Left renal pelvis (tissue), 4 donors: ENCODE measurements around the gene SORL1. TPM values are rescaled to one million over a fixed set of nuclear protein-coding genes. Genes with fewer than 3 reads are reported as not detected.

ENCODE experiments used
- DNase-seq, 4 donors: peaks; one replicate each; pipeline ENCODE4 v3.0.0-alpha.2; 2013; ENCODE audit warnings: low read depth in 4 of 4, low spot score in 3 of 4
- polyA plus RNA-seq, 4 donors: library from polyadenylated mRNA; unstranded; fragments of 120-200 nt; gene quantifications; one replicate each; pipeline ENCODE4 v1.2.1, GENCODE V29; 2013; ENCODE audit not compliant: insufficient read length in 4 of 4

SORL1 gene
- polyA plus RNA-seq, 4 donors: 3.6 to 57.3 (median 37.8) TPM

- no peak for DNase-seq
Measured at GRCh38 chr11:121577106-121577848, 125.2 kb downstream of the SORL1 start.

GRCh38 chr11:121578251-121578976 lies 126.3 kb downstream of the SORL1 start:
- DNase-seq: no peak

GRCh38 chr11:121580154-121580553 lies 128.0 kb downstream of the SORL1 start:
- DNase-seq: no peak

- no peak for DNase-seq
Measured at GRCh38 chr11:121581607-121582006, 129.5 kb downstream of the SORL1 start.

GRCh38 chr11:121582296-121582695 lies 130.2 kb downstream of the SORL1 start:
- no peak for DNase-seq

GRCh38 chr11:121583825-121584224 lies 131.7 kb downstream of the SORL1 start:
- DNase-seq: no peak

- DNase-seq: no peak
Measured at GRCh38 chr11:121586750-121587149, 134.6 kb downstream of the SORL1 start.

- DNase-seq: no peak
Measured at GRCh38 chr11:121587182-121587581, 135.1 kb downstream of the SORL1 start.

GRCh38 chr11:121588747-121589146 lies 136.6 kb downstream of the SORL1 start:
- no peak for DNase-seq

- DNase-seq: no peak
Measured at GRCh38 chr11:121589946-121590537, 137.9 kb downstream of the SORL1 start.

- DNase-seq: no peak
Measured at GRCh38 chr11:121590772-121591404, 138.8 kb downstream of the SORL1 start.

- peak; percentile 41 to 65 (median 50) for DNase-seq
Measured at GRCh38 chr11:121591405-121592033, 139.4 kb downstream of the SORL1 start.

GRCh38 chr11:121592708-121593107 lies 140.6 kb downstream of the SORL1 start:
- no peak for DNase-seq

GRCh38 chr11:121595717-121596161 lies 143.6 kb downstream of the SORL1 start:
- DNase-seq: no peak

- no peak for DNase-seq
Measured at GRCh38 chr11:121596195-121597155, 144.4 kb downstream of the SORL1 start.

- no peak for DNase-seq
Measured at GRCh38 chr11:121603316-121603715, 151.2 kb downstream of the SORL1 start.

GRCh38 chr11:121604152-121604551 lies 152.0 kb downstream of the SORL1 start:
- DNase-seq: no peak

GRCh38 chr11:121606354-121606753 lies 154.2 kb downstream of the SORL1 start:
- DNase-seq: no peak

- no peak for DNase-seq
Measured at GRCh38 chr11:121607341-121607740, 155.2 kb downstream of the SORL1 start.
